SH-SY5Y (cell line): ENCODE data around the gene ICAM4.

ENCODE experiments used
- GATA2 ChIP-seq: IDR thresholded peaks from 2 replicates; pipeline ENCODE4 v1.6.1; 2011; ENCODE audit warnings: mild to moderate bottlenecking, low read depth, low read length
- GATA3 ChIP-seq: IDR thresholded peaks from 2 replicates; pipeline ENCODE4 v1.6.1; 2011; ENCODE audit warnings: low read depth, mild to moderate bottlenecking, low read length, moderate library complexity

GRCh38 chr19:10277795-10278589 is 8.8 kb upstream of the ICAM4 start:
- no peak for TF ChIP-seq GATA2
- no peak for TF ChIP-seq GATA3
